NT2/D1 (cell line): ENCODE data around the gene DCUN1D3.

Experiments used
- SUZ12 ChIP-seq: IDR thresholded peaks from 2 replicates; pipeline ENCODE4 v1.6.1; 2011; ENCODE audit not compliant: insufficient read length, insufficient read depth; ENCODE audit errors: extremely low read depth
- YY1 ChIP-seq: IDR thresholded peaks from 2 replicates; pipeline ENCODE4 v1.6.1; 2011; ENCODE audit not compliant: insufficient read length, insufficient read depth
- ZNF274 ChIP-seq: IDR thresholded peaks from 2 replicates; pipeline ENCODE4 v1.6.1; 2011; ENCODE audit warnings: mild to moderate bottlenecking, low read depth, low read length

GRCh38 chr16:20871941-20872815 is 28.0 kb downstream of the DCUN1D3 start:
- TF ChIP-seq YY1 (no peak), ZNF274 (no peak), SUZ12 (no peak)
